Hematopoietic multipotent progenitor cell treated with erythropoietin and hydrocortisone succinate and interleukin-3 and kit ligand, for 6 days (in vitro differentiated cells): ENCODE measurements around the gene LYST.
A peak's percentile ranks its signal among the peaks of the same experiment; 100 is the strongest.
"Not testable (repeated sequence)": the region's sequence is repeated elsewhere in the genome, so short reads cannot be mapped to it uniquely, and the experiment has no call there.

Experiments
- DNase-seq: peaks from one replicate; pipeline ENCODE4 v3.0.0-alpha.2; 2015

LYST gene

DNA sequence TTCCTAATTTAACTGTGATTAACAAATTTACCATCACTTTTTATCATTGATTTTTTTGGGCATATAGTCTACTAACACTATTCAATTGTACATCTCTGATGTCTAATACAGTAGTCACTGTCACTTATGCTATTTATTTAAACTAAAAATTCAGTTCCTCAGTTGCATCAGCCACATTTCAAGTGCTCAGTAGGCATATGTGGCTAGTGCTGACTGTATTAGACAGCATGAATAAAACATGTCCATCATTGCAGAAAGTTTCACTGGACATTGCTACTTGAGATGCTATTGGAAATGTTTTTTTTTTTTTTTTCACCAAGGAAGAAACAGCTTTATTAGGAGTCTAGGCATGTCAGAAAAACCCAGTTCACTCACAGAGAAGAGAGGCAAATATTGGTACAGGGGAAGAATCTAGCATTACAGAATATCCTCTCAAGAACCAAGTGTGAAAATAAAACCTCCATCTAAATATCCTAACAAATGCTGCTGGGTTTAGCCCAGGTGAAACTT lies 109.1 kb downstream of the LYST start:
- DNase-seq, result no peak

DNA sequence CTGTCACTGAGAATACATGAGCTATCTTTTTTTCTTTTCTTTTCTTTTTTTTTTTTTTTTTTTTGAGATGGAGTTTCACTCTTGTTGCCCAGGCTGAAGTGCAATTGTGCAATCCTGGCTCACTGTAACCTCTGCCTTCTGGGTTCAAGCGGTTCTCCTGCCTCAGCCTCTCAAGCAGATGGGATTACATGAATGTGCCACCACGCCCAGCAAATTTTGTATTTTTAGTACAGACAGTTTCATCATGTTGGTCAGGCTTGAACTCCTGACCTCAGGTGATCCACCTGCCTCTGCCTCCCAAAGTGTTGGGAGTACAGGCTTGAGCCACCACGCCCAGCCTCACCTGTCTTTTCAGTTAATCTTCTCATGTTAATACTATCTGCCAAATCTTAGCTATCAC lies 112.5 kb downstream of the LYST start:
- not testable (repeated sequence) for DNase-seq

DNA sequence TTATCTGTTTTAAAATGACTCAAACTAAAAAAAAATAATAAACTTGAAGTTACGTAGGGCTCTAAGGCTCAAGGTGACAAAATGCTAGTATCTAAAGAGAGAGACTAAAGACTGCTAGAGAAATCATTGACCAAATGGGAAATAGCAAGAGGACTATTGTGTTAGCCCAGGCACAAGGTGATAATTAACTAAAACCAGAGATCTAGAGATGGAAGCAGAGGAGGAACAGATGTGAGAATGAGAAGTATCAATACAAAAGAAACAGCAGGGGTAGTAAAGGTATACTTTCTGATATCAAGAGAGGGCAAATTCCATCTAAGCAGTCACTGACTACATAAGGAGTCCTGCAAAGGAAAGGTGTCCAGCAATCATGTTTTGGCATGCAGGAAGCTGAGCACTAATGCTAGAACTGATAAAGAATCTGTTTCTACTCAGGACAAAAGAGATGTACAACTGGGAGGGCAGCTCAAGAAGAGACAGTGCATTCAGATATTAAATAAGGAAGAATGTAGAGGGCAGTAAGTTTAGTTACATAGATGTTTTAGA lies 116.9 kb downstream of the LYST start:
- DNase-seq, result peak; percentile 7

DNA sequence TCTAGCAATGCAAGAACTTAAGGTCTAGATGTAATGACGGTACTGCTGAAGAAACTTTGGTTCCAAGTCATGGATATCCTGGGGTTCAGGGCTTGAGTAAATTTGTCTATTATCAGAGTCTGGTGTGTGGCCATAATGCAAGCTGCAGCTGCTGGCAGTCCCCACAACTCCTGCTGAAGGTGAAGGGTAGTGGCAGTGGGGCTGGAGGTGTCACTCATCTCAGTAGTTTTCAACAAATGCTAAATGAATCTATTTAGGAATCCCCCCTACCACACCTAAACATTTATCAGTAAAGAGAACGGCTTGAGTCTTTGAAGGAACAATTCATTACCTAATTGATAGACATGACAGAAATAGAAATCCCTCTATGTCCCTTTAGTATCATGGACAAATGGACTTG lies 118.0 kb downstream of the LYST start:
- DNase-seq, result no peak

DNA sequence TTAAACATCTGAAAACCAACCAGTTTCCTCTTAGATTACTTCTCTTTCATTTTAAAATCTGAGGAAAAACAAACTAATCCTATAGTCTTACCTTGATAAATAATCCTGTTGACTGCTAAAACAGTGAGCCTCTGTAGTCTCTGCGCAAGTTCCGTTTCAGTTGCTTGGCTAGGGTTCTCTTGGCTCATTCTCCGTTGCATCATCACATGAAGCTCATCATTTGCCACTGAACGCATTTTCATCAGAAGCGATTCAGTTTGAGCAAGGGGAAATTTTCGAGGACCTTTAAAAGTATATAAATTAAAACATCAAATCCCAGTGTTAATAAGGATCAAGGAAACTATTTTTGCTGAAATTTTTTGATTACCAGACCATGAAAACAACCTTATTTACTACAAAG lies 120.5 kb downstream of the LYST start:
- no peak for DNase-seq

DNA sequence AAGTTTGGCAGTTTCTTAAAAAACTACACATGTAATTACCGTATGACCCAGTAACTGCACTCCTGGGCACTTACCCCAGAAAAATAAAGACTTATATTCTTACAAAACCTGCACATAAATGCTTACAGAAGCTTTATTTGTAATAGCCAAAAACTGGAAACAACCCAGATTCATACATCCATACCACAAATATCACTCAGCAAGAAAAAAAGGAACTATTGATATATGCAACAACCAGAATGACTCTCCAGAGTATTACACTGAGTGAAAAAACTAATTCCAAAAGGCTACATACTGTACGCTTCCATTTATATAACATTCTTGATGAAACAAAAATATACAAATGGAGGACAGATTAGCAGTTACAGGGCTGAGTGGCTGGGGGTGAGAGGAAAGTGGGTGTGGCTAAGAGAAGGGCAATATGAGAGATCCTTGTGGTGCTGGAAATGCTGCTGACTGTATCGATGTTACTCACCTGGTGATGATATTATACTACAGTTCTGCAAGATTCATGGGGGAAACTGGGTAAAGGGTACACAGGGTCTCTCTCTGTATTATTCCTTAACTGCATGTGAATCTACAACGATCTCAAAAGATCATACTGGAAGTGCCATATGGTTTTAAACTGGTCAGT lies 121.1 kb downstream of the LYST start:
- peak; percentile 4 for DNase-seq

DNA sequence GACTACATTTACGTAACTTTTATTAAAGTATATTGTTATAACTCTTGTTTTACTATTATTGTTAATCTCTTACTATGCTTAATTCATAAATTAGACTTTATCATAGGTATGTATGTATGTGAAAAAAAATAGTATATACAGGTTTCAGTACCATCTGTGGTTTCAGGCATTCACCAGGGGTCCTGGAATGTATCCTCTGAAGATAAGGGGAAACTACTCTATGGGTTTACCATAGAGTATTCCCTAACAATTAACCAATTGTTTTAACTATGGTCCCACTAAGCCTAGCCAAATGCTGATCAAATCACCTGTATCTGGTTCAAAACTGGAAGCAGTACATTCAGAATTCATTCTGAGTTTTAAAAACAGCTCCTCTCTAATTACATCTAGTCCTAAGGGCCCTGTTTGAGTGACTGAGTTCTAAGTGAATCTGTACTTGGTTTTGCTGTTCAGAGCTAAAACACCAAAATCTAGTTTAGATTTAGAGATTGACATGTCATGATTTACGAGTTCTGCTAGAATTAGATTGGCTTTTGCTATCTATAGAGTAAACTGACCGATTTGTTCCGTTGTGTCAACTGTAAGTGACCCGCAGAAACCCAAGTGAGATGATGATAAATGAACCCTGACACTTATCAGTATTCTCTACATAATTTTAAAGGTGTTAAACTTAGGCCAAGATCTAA lies 123.6 kb downstream of the LYST start:
- DNase-seq, result no peak

DNA sequence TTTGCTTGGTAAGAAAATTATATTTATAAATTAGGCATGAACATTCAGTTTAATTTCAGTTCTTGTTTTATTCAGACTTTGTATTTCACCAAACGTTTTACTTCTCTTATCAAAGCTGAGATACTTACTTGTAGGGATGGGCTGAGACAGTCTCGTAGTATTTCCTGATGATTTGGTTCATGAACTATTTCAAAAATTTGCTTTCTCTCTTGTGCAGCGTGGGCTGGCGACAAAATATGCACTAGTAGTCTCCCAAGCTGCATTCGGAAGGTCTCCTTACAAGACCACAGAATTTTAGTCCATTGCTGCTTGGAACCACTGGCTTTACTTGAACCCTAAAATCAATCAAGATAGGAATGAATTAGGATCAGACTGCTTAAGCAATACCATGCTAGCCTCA lies 125.4 kb downstream of the LYST start:
- no peak for DNase-seq

DNA sequence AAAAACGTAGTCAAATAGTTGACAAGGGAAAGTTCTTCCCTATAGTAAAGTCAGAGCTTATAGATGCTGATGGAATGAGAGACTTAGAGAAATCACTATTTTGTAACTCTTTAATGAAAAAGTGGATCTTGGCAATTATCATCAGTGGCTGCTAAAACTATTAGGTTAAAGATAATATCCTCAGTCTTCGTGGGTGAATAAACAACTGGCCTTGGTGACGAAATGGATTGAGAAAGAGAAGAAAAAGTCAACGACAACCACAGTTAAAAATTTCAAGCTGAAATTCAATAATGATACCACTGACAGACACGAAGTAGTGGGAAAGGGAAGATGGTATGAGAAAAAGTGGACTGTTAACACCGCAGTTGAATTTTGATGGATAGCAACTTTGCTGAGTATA lies 127.1 kb downstream of the LYST start:
- no peak for DNase-seq

DNA sequence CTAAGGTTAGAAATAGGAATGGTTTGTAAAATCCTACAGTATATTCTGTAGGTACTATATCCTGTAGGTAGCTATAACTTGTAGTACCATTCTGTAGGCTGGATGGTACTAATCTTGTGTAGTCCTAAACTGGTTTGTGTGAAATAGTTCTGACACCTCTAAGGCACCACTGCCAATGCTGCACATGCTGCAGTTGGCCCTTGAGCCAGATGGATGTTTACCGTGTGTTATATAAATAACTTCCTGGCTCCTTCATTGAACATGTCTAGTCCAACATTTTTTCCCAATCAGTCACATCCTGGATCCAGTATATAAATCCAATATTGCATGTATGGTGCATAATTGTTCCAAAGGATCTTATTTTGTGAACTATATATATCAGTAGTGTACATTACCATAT lies 127.6 kb downstream of the LYST start:
- no peak for DNase-seq

DNA sequence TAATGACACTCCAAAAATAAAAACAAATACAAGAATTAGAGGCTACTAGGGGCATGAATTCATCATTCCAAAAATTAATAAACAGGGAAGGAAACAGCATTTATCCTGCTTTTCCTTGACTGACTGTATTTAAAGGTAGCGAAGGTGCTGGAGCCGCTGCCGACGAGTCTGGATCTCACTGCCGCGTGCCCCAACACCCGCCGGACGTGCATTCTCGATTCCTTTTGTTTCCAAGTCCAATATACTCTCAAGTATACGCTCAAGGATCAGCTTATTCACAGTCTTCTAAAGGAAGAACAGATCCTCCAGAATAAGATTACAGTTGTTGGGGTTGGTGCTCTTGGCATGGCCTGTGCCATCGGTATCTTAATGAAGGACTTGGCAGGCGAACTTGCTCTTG lies 129.0 kb downstream of the LYST start:
- no peak for DNase-seq

DNA sequence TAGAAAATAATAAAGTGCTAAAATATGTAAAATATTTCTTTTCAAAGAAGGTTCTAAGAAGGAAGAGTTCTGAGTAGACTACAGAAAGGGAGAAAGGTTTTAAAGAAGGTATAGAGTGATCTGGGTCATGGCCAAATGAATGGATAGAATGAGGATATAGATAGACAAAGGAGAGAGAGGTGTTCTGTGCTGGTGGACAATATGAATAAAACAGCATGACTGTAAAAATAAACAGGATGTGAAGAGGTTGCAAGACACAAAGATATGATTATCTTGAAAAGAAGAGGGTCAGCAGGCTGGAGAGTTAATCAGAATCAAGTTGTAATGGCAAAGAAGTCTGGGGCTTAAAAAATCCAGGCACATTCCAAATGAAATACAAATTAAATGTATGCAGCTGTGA lies 130.4 kb downstream of the LYST start:
- DNase-seq, result no peak

DNA sequence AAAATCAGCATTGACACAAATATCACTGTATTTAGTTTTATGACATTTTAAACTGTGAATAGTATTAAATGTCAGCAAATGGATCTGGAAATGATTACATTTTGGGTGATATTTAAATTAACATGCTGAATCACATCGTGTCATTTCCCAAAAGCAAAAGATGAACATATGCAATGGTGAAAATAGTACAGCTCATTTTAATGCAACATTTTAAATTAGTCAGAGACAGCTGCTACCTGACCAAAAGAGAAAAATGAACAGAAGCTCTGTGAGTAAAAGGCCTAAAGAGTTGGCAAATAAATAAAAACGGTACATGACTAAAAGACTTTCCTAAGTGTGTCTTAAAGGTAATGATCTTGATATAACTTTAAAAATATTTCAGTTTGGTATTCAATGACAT lies 131.1 kb downstream of the LYST start:
- DNase-seq, result no peak

DNA sequence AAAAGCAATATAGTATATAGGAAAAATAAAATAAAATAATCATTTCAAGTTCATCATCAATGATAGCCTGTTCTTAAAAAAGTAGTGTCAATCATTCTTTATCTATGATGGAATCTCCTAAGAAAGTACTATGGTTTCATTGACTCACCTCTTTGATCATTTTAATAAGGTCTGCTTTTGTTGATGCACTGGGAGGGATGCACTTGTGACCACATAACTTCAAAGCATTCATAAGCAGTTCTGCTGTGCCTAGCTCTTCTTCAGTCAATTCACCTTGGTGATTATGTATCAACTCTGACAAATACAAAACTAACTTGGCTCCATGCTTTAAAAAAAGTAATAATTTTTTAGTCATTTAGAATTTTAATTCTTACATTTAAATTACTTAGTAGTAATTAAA lies 132.4 kb downstream of the LYST start:
- DNase-seq, result no peak

DNA sequence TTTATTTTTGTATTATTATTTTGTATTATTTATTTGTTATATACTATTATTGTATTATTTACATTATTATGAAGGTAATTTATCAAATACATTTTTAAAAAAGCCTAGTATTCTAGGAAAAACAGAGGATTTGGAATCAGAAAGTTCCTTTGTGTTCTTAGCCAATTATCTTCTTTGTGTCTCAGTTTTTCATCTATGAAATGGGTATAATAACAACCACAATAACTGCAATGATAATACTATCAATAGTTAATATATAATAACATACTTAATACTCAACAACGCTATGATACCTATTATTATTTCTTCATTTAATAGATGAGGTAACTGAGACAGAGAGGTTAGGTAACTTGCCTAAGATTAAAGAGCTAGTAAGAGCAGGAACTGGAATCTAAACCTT lies 136.7 kb downstream of the LYST start:
- no peak for DNase-seq

DNA sequence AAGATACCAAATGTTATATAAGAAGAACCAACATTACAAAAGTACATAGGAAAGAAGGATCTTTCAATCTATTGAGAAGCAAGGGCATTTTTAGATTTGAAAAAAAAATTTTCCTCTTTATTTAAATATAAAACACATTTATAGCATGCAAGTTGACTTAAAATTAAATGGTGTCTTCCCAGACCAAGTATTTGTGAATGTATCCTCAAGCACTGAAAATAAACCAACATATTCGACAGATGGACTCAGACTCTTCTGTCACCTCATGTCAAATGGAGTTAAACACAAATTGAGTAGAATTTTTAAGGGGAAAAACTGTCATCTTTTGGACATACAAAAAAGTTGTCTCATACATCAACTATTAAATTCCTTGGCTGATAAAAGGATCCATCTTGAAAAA lies 140.1 kb downstream of the LYST start:
- no peak for DNase-seq

DNA sequence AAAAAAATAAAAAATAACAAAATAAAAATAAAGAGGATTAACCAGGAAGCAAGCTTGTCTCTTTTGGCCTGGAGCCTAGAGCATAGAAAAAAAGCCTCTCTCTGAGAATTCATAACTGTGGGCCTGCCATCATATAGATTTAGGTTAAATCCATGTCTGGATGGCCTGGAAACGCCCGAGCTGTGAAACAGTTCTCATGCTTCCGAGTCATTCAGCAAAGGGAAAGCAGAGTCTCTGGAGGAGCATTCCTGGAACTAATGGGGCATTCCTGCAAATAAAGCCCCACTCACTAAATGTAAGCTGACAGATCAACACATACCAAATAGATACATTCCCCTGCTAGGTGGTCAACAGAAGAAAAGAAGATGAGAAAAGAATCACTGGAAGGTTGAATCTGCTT lies 141.3 kb downstream of the LYST start:
- DNase-seq, result no peak

DNA sequence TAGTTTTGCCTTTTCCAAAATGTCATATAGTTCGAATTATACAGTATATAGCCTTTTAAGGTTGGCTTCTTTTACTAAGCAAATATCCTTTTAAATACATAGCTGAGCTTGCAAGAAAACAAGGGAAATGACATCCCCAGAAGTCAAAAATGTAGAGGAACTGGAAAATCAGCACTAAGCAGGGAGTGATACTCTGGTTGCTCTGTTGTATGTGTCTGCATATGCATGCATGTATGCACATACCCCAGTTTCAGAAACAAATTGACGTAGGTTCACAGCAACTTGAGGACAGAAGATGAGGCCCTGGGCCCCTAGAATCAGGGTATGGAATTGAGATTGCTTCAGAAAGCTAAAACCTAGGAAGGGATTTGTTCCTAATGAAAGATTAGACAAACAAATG lies 142.0 kb downstream of the LYST start:
- no peak for DNase-seq

DNA sequence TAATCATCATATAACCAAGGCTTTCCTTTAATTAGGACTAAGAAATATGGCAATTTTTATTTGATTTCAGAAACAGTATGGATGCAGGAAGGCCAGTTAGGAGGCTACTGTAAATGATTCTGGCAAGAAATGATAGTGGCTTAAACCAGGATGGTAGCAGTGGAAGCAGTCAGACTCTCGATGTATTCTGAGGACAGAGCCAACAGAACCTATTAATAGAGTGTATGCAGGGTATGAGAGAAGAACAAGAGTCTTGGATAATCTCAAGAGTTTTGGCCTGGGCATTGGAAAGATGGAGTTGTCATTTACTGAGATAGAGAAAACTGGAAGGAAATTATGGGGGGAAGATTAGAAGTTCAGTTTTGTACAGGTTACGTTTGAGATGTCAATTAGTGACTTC lies 143.8 kb downstream of the LYST start:
- DNase-seq, result no peak

DNA sequence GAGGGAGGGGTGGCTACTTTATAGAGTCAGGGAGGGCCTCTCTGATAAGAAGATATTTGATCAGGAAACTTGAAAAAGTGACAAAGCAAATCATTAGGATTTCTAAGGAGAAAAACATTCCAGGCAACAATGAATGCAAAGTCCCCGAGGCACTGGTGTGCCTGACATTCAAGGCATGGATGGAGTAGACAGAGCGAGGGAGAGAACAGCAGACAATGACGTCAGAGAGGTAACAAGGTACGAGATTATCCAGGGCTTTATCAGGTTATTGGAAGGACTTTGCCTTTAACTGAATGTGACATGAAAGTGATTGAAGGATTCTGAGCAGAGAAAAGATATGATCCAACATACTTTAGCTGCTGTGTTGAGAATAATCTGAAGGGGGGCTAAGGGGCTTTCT lies 144.7 kb downstream of the LYST start:
- DNase-seq, result no peak

DNA sequence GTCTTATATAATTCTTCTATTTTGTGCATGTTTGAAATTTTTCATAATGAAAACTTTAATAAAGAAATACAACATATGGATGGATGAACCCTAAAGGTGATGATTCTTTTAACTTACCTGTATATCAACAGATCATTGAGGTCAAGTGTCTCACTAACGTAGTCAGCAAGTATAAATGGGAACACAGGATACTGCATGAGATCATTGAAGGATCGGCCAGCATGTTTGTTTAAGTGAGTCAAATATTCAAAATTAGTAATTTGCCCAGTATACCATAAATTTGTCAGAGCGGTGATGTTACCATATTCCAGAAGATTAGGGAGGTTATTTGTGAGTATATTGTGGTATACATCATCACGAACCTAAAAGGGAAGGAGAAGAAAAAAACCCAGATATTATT lies 146.2 kb downstream of the LYST start:
- DNase-seq, result no peak

DNA sequence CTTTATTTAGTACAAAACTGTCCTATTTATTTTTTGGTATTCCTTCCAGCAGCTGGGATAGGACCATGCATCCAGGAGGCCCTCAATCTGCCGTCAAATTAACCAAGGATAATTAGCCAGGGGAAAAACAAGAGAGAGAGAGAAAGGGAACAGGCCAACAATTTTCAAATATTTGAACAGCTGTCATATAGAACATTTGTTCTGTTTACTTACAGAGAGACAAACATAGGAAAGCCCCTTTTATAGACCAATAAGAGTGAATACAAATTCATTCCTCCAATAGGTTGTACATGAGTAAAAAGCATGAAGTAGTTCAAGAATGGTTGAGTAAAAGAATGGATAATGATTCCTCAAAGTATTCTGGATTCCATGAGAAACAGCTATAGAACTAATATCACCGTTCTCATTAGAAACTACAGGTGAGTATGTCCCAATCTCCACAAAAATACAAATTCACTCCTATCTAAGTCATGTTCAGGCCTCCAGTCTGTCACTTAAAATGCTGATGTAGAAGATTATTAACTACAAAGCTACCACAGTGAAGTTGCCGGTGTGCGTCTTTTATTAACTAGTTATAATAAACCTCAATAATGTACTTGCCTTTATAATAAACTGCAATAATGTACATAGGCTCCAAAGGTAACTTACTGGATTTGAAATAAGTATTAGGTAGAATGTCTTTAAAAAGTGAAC lies 152.4 kb downstream of the LYST start:
- no peak for DNase-seq

DNA sequence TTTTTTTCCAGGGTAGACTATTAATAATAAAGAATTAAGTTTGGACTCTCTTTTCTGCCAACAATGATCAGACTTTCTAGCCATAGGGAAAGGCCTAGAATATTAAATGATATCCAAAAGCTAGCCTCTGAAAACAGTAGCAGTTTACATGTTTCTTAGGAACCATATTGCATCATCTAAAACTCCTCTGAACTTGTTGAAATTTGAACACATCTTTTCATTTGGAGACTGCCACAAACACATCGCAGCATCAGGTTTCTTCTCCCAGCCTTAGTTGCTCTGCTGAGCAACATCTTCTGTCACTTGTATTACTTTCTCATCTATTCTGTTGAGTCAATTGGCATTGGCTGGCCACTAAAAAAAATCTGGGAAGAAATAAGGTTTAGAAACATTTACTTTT lies 153.9 kb downstream of the LYST start:
- no peak for DNase-seq

DNA sequence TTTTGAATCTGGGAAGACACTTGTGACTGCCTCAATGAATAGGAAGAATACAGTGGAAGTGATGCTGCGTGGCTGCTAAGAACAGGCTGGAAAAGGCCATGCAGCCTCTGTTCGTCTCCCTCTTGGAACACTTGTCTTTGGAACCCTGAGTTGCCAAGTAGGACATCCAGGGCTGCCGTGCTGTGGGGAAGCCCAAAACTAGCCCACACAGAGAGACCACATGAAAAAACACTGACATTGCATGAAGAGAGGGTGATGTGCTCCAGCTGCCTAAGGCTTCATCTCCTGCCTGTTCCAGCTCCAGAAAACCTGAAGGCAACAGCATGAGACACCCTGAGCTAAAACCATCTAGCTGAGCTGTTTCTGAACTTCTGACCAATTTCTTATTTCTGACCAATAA lies 156.0 kb downstream of the LYST start:
- no peak for DNase-seq
